ENCODE measurements around the gene FAM83B. TPM values are rescaled to one million over a fixed set of nuclear protein-coding genes. Genes with fewer than 3 reads are reported as not detected.

FAM83B gene
- total RNA-seq, 1 donor = not detected

DNA sequence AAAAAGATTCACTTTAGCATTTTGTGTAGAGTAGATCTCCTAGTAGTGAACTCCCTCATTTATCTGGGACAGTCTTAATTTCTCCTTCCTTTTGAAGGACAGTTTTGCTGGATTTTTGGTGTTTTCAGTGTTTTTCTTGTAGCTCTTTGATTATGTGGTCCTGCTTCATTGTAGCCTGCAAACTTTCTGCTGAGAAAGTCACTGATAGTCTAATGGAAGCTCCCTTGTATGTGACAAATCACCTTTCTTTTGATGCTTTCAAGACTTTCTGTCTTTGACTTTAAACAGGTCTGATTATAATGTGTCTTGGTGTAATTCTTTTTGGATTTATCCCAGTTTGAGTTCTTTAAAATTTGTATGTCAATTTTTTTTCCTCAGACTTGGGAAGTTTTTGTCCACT, 86.1 kb downstream of the FAM83B start:
- Histone ChIP-seq H3K4me2 (ENCODE audit: insufficient read depth, low read length) (no peak overlapping the region), H3K79me2 (ENCODE audit: insufficient read depth, low read length) (no peaks in the 10 kb centered on the region), H3K4me1 (ENCODE audit: insufficient read depth, low read length) (no peaks in the 10 kb centered on the region), H4K20me1 (ENCODE audit: insufficient read depth, low read length) (no peaks in the 10 kb centered on the region), H3K36me3 (ENCODE audit: insufficient read depth, low read length) (no peaks in the 10 kb centered on the region), H3K4me3 (ENCODE audit: insufficient read depth, low read length) (no peak overlapping the region), H3K9me3 (ENCODE audit: low read depth, low read length) (no peaks in the 10 kb centered on the region), H2AFZ (ENCODE audit: low read length) (no peak overlapping the region), H3K27me3 (ENCODE audit: insufficient read depth, low read length) (no peaks in the 10 kb centered on the region), H3K27ac (ENCODE audit: low read depth, low read length) (no peak overlapping the region)
- TF ChIP-seq, protein P1, sequence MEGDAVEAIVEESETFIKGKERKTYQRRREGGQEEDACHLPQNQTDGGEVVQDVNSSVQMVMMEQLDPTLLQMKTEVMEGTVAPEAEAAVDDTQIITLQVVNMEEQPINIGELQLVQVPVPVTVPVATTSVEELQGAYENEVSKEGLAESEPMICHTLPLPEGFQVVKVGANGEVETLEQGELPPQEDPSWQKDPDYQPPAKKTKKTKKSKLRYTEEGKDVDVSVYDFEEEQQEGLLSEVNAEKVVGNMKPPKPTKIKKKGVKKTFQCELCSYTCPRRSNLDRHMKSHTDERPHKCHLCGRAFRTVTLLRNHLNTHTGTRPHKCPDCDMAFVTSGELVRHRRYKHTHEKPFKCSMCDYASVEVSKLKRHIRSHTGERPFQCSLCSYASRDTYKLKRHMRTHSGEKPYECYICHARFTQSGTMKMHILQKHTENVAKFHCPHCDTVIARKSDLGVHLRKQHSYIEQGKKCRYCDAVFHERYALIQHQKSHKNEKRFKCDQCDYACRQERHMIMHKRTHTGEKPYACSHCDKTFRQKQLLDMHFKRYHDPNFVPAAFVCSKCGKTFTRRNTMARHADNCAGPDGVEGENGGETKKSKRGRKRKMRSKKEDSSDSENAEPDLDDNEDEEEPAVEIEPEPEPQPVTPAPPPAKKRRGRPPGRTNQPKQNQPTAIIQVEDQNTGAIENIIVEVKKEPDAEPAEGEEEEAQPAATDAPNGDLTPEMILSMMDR (IDR thresholded peaks at IDR 0.05; ENCODE audit: extremely low read depth, low read depth, low read length) = no peak
- DNase-seq (ENCODE audit: insufficient read length, low spot score, missing footprints) = no peak

DNA sequence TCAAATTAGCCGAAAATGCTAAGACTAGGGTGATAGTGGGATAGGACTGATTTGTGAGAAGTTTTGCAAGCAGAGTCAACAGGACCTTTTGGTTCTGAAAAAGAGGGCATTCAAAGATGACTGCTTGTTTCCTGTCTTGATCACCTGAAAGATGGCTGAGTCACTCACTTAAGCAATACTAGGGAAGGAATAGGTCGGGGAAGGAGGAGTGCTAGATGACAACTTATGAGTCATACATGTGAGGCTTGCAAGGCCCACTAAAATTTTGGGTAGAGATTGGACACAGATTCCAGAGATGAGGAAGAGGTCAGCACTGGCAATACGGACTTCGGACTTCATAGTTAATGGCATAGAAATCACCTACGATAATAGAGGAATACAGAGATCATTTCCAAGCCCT, 89.2 kb downstream of the FAM83B start:
- Histone ChIP-seq H3K79me2 (ENCODE audit: insufficient read depth, low read length) (no peaks in the 10 kb centered on the region), H4K20me1 (ENCODE audit: insufficient read depth, low read length) (no peaks in the 10 kb centered on the region), H2AFZ (ENCODE audit: low read length) (no peak overlapping the region), H3K36me3 (ENCODE audit: insufficient read depth, low read length) (no peaks in the 10 kb centered on the region), H3K27ac (ENCODE audit: low read depth, low read length) (no peak overlapping the region), H3K4me2 (ENCODE audit: insufficient read depth, low read length) (no peak overlapping the region), H3K27me3 (ENCODE audit: insufficient read depth, low read length) (no peaks in the 10 kb centered on the region), H3K4me3 (ENCODE audit: insufficient read depth, low read length) (no peak overlapping the region), H3K4me1 (ENCODE audit: insufficient read depth, low read length) (no peaks in the 10 kb centered on the region), H3K9me3 (ENCODE audit: low read depth, low read length) (no peaks in the 10 kb centered on the region)
- TF ChIP-seq, protein P1 (IDR thresholded peaks at IDR 0.05; ENCODE audit: extremely low read depth, low read depth, low read length) = no peak
- DNase-seq (ENCODE audit: insufficient read length, low spot score, missing footprints) = no peak

DNA sequence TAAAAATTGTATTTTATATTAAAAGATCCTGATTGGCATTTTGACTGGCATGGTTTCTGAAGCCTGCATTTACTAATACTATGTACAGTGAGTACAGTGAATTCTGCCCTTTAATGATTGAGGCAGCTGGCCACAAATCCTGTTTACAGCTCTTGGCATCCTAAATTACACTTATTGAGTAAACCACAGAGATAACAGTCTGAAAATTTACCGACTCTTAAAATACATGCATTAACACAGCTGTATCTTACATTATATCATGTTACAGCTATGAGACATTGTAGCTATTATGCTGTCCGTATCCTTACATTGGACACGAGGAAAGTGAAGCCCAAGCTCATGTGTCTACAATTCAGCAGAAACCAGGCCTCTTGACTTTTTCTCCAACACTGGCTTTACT, 90.8 kb downstream of the FAM83B start:
- Histone ChIP-seq H3K36me3 (ENCODE audit: insufficient read depth, low read length) (no peaks in the 10 kb centered on the region), H3K27me3 (ENCODE audit: insufficient read depth, low read length) (no peaks in the 10 kb centered on the region), H3K27ac (ENCODE audit: low read depth, low read length) (no peak overlapping the region), H4K20me1 (ENCODE audit: insufficient read depth, low read length) (no peaks in the 10 kb centered on the region), H3K4me1 (ENCODE audit: insufficient read depth, low read length) (no peaks in the 10 kb centered on the region), H3K4me2 (ENCODE audit: insufficient read depth, low read length) (no peak overlapping the region), H2AFZ (ENCODE audit: low read length) (no peak overlapping the region), H3K79me2 (ENCODE audit: insufficient read depth, low read length) (no peaks in the 10 kb centered on the region), H3K9me3 (ENCODE audit: low read depth, low read length) (no peaks in the 10 kb centered on the region), H3K4me3 (ENCODE audit: insufficient read depth, low read length) (no peak overlapping the region)
- DNase-seq (ENCODE audit: insufficient read length, low spot score, missing footprints) = no peak
- TF ChIP-seq, protein P1 (IDR thresholded peaks at IDR 0.05; ENCODE audit: extremely low read depth, low read depth, low read length) = no peak

DNA sequence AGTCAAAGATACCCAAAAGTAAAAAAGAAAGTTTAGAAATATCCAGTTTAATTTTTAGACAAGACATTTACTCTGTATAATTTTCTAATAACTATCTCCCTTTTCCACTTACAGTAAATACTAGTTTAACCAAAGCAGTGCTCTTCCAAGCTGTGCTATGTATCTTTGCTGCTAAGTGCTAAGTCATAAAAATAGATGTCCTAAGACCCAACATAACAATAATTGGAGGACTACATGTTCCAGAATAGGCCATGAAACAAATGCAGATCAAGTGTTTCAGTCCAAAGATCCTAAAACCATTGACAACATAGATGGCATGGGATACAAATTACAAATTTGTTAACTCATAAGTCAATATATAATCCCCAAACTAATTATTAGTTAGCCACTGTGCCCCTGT, 111.1 kb downstream of the FAM83B start:
- TF ChIP-seq, protein P1 (IDR thresholded peaks at IDR 0.05; ENCODE audit: extremely low read depth, low read depth, low read length) = no peak
- Histone ChIP-seq H3K4me3 (ENCODE audit: insufficient read depth, low read length) (no peak overlapping the region), H3K4me2 (ENCODE audit: insufficient read depth, low read length) (no peak overlapping the region), H2AFZ (ENCODE audit: low read length) (no peak overlapping the region), H4K20me1 (ENCODE audit: insufficient read depth, low read length) (no peaks in the 10 kb centered on the region), H3K36me3 (ENCODE audit: insufficient read depth, low read length) (no peaks in the 10 kb centered on the region), H3K27me3 (ENCODE audit: insufficient read depth, low read length) (no peaks in the 10 kb centered on the region), H3K4me1 (ENCODE audit: insufficient read depth, low read length) (no peaks in the 10 kb centered on the region), H3K9me3 (ENCODE audit: low read depth, low read length) (no peaks in the 10 kb centered on the region), H3K27ac (ENCODE audit: low read depth, low read length) (no peak overlapping the region), H3K79me2 (ENCODE audit: insufficient read depth, low read length) (no peaks in the 10 kb centered on the region)
- no peak for DNase-seq (ENCODE audit: insufficient read length, low spot score, missing footprints)

Data from osteoblast (primary cell).